Suprapubic skin (tissue), 4 donors: Measurements from ENCODE around the gene PVALB. TPM values are rescaled to one million over a fixed set of nuclear protein-coding genes. Genes with fewer than 3 reads are reported as not detected.

ENCODE experiments used
- DNase-seq, 2 donors: peaks; one replicate each; pipeline ENCODE4 v3.0.0-alpha.2; 2019; ENCODE audit warnings: low spot score in 2 of 2
- H3K27ac ChIP-seq: fragments of 200-600 bp; sonication (generic); one replicate; pipeline ENCODE4 v1.5.1; 2019
- H3K27me3 ChIP-seq: fragments of 200-600 bp; sonication (generic); one replicate; pipeline ENCODE4 v1.5.1; 2019
- H3K36me3 ChIP-seq: fragments of 200-600 bp; sonication (generic); one replicate; pipeline ENCODE4 v1.5.1; 2019
- H3K4me1 ChIP-seq: fragments of 200-600 bp; sonication (generic); one replicate; pipeline ENCODE4 v1.5.1; 2019
- H3K4me3 ChIP-seq: fragments of 200-600 bp; sonication (generic); one replicate; pipeline ENCODE4 v1.5.1; 2019; ENCODE audit warnings: mild to moderate bottlenecking
- H3K9me3 ChIP-seq: fragments of 200-600 bp; sonication (generic); one replicate; pipeline ENCODE4 v1.5.1; 2019
- CTCF ChIP-seq, 2 donors: fragments of 200-600 bp in 1 of 2; fragments of 450-650 bp in 1 of 2; sonication (generic) in 1 of 2; IDR thresholded peaks; one replicate each; pipeline ENCODE4 v1.5.1; 2016 to 2019; ENCODE audit warnings: antibody characterized with exemption in 2 of 2, mild to moderate bottlenecking in 1 of 2, moderate library complexity in 1 of 2
- EP300 ChIP-seq: sonication (generic); formaldehyde crosslinking; IDR thresholded peaks from one replicate; pipeline ENCODE4 v1.6.1; 2017; ENCODE audit warnings: antibody characterized with exemption
- POLR2A ChIP-seq, 2 donors: fragments of 450-650 bp; IDR thresholded peaks; one replicate each; pipeline ENCODE4 v1.6.1; 2017; ENCODE audit warnings: antibody characterized with exemption in 2 of 2, mild to moderate bottlenecking in 2 of 2, moderate library complexity in 2 of 2
- POLR2AphosphoS5 ChIP-seq, 3 donors: sonication (generic); formaldehyde crosslinking; IDR thresholded peaks; one replicate each; pipeline ENCODE4 v1.6.1; 2017; ENCODE audit warnings: antibody characterized with exemption in 3 of 3
- WGBS: methylation state at CpG from one replicate; pipeline ENCODE4 v1.1.5; 2018; 5-methylcytosine and 5-hydroxymethylcytosine counted together
- total RNA-seq, 4 donors: library from RNA; depleted of rRNA; stranded (reverse); fragments of >200 nt; gene quantifications; one replicate each; pipeline ENCODE4 v1.1.0, GENCODE V29; 2016

PVALB gene
- total RNA-seq, 4 donors from 2014 or later = not detected

- H3K27ac ChIP-seq = no peak overlapping the region
- H3K27me3 ChIP-seq = peaks cover 5% of the 10 kb centered on the region
- no peaks in the 10 kb centered on the region for H3K36me3 ChIP-seq
- H3K4me1 ChIP-seq = peaks cover 35% of the 10 kb centered on the region
- no peak overlapping the region for H3K4me3 ChIP-seq
- WGBS = 78% methylated on average over 9 of the region's 9 CpGs
- no peaks in the 10 kb centered on the region for H3K9me3 ChIP-seq
- TF ChIP-seq POLR2AphosphoS5 (IDR thresholded peaks at IDR 0.05) (no peak), CTCF (IDR thresholded peaks at IDR 0.05) (no peak), EP300 (no peak)
- no peak for DNase-seq
Measured at GRCh38 chr22:36858156-36858555, 41.3 kb upstream of the PVALB start.

- Histone ChIP-seq H3K4me3 (no peak overlapping the region), H3K27me3 (peaks cover 5% of the 10 kb centered on the region), H3K9me3 (no peaks in the 10 kb centered on the region), H3K4me1 (peaks cover 36% of the 10 kb centered on the region), H3K36me3 (no peaks in the 10 kb centered on the region), H3K27ac (no peak overlapping the region)
- no peak for DNase-seq
- TF ChIP-seq POLR2A (IDR thresholded peaks at IDR 0.05) (no peak), CTCF (IDR thresholded peaks at IDR 0.05) (no peak), POLR2AphosphoS5 (IDR thresholded peaks at IDR 0.05) (no peak), EP300 (no peak)
- 76% methylated on average over 8 of the region's 8 CpGs for WGBS
Measured at GRCh38 chr22:36856792-36857135, 39.9 kb upstream of the PVALB start.

- Histone ChIP-seq H3K4me3 (no peak overlapping the region), H3K27ac (no peak overlapping the region), H3K4me1 (peaks cover 36% of the 10 kb centered on the region), H3K36me3 (no peaks in the 10 kb centered on the region), H3K27me3 (peaks cover 5% of the 10 kb centered on the region), H3K9me3 (no peaks in the 10 kb centered on the region)
- peak; percentile 91 to 93 for DNase-seq
- peak; percentile 100 for TF ChIP-seq CTCF (IDR thresholded peaks at IDR 0.05)
- TF ChIP-seq EP300 = no peak
- WGBS = 5% methylated on average over 23 of the region's 30 CpGs
Measured at GRCh38 chr22:36856121-36856791, 39.4 kb upstream of the PVALB start.

GRCh38 chr22:36855478-36855877, 38.6 kb upstream of the PVALB start:
- 71% methylated on average over 2 of the region's 3 CpGs for WGBS
- H3K27me3 ChIP-seq = peaks cover 6% of the 10 kb centered on the region
- H3K9me3 ChIP-seq = no peaks in the 10 kb centered on the region
- DNase-seq = no peak
- no peaks in the 10 kb centered on the region for H3K36me3 ChIP-seq
- no peak overlapping the region for H3K4me3 ChIP-seq
- TF ChIP-seq EP300 (no peak), POLR2AphosphoS5 (IDR thresholded peaks at IDR 0.05) (no peak), CTCF (IDR thresholded peaks at IDR 0.05) (no peak), POLR2A (IDR thresholded peaks at IDR 0.05) (no peak)
- no peak overlapping the region for H3K27ac ChIP-seq
- peaks cover 30% of the 10 kb centered on the region for H3K4me1 ChIP-seq

- H3K27ac ChIP-seq = no peak overlapping the region
- no peak overlapping the region for H3K4me3 ChIP-seq
- no peaks in the 10 kb centered on the region for H3K9me3 ChIP-seq
- peak; percentile 81 to 86 for DNase-seq
- 62% methylated on average over 16 of the region's 16 CpGs for WGBS
- H3K4me1 ChIP-seq = peaks cover 17% of the 10 kb centered on the region
- H3K36me3 ChIP-seq = no peaks in the 10 kb centered on the region
- TF ChIP-seq CTCF (IDR thresholded peaks at IDR 0.05) = peak; percentile 21 to 55
- TF ChIP-seq POLR2A (IDR thresholded peaks at IDR 0.05) = no peak
- H3K27me3 ChIP-seq = peaks cover 24% of the 10 kb centered on the region
Measured at GRCh38 chr22:36853407-36854099, 36.7 kb upstream of the PVALB start.
